ENCODE data around the gene ABTB1.

- TF ChIP-seq ZIC2 (tag by site-specific recombination; IDR thresholded peaks at IDR 0.05) (no peak), ZNF791 (tag by site-specific recombination; IDR thresholded peaks at IDR 0.05) (no peak), CTCF (tag by site-specific recombination; IDR thresholded peaks at IDR 0.05) (no peak), ZSCAN4 (tag by site-specific recombination; IDR thresholded peaks at IDR 0.05) (no peak)
- TF ChIP-seq, protein P1, sequence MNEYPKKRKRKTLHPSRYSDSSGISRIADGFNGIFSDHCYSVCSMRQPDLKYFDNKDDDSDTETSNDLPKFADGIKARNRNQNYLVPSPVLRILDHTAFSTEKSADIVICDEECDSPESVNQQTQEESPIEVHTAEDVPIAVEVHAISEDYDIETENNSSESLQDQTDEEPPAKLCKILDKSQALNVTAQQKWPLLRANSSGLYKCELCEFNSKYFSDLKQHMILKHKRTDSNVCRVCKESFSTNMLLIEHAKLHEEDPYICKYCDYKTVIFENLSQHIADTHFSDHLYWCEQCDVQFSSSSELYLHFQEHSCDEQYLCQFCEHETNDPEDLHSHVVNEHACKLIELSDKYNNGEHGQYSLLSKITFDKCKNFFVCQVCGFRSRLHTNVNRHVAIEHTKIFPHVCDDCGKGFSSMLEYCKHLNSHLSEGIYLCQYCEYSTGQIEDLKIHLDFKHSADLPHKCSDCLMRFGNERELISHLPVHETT (tag by site-specific recombination; IDR thresholded peaks at IDR 0.05), result no peak
- TF ChIP-seq, protein P2, sequence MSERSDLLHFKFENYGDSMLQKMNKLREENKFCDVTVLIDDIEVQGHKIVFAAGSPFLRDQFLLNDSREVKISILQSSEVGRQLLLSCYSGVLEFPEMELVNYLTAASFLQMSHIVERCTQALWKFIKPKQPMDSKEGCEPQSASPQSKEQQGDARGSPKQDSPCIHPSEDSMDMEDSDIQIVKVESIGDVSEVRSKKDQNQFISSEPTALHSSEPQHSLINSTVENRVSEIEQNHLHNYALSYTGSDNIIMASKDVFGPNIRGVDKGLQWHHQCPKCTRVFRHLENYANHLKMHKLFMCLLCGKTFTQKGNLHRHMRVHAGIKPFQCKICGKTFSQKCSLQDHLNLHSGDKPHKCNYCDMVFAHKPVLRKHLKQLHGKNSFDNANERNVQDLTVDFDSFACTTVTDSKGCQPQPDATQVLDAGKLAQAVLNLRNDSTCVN (tag by site-specific recombination; optimal IDR thresholded peaks at IDR 0.05), result no peak
These were observed 2.6 kb upstream of the ABTB1 start for GRCh38 chr3:127670229-127670559.

Data from HEK293 (cell line).